Measurements from ENCODE around the gene GPATCH8.
"Not testable (repeated sequence)": the region's sequence is repeated elsewhere in the genome, so short reads cannot be mapped to it uniquely, and the experiment has no call there.

The GPATCH8 gene

DNA sequence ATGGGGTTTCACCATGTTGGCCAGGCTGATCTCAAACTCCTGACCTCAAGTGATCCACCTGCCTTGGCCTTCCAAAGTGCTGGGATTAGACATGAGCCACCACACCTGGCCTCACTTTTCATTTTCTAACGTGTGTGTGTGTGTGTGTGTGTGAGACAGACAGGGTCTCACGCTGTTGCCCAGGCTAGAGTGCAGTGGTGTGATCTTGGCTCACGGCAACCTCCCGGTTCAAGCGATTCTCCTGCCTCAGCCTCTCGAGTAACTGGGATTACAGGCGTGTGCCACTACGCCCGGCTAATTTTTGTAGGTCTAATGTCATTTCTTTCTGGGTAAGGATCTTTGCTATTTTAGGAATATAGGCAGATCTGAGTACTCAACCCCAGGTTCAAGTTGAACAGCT is 109.1 kb downstream of the GPATCH8 start:
- DNase-seq: not testable (repeated sequence)

DNA sequence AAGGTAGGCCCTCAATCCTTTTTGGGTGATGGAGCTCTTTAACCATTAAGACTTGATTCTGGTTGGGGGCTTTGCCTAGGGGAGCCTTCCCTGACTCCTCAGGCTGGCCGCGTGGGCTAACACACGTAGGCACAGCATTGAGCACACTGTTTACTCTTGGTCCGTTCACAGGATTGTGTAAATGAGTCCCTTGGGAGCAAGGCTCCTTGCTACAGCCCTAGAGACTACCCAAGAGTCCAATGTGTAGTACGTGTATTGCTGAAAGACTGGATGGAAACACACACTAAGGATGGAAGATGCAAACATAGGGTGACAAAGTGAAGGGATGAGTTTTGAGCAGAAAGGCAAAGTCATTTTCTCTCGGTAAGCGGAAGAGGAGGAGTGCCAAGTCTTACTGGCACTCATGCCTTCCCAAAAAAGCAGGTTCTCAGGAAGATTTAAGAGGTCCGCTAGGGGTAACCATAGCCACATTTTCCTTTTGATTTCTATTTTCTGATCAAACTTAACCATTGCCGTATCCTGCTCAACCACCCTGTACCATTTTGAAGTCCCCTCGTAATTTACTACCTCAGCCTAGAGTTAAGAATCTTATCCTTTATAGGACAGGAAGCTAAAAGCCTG is 112.8 kb downstream of the GPATCH8 start:
- DNase-seq: no peak

DNA sequence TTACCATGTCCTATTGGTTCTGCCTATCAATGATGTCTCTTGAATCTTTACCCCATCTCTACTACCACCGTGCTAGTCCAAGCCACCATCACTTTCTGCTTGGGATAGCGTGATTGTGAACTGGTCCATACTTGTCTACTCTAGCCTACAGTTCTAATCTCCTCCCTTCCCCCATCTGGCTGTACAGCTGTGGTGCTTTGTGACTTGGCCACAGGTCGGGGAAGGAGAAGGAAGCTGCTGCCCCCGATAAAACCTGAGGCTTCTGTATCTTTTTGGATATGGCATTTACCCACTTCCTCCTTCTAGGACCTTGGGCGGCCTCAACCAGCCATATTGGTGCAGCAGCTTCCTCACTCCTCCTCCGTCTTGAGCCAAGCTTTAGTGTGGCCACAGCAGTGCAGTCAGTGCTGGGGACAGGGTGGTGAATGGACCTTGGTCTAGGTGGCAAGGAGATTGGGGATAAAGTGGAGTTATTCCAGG is 113.4 kb downstream of the GPATCH8 start:
- no peak for DNase-seq

DNA sequence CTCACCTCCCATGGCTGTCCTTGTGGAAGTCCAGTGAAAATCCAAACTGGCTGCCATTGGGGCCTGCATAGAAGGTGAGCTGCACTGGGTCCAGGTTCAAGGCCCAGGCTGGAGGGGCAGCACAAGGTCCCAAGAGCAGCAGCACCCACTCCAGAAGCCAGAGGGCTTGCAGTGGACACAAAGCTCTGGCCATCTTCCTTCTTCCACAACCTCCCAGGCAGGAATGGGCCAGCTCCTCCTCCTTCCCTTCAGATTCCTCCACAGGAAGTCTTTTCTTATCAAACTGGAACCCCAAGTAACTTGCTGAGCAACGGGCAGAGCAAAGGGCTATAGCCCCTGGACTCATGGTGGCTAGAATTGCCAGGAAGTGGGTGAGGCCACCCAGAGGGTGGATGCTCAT is 113.9 kb downstream of the GPATCH8 start, which contains the start of gene ITGA2B:
Gene ITGA2B (minus strand): TSS at position 369 of the 400 bp plus-strand sequence. CDS start 176 bp downstream, at position 193.
- no peak for DNase-seq

DNA sequence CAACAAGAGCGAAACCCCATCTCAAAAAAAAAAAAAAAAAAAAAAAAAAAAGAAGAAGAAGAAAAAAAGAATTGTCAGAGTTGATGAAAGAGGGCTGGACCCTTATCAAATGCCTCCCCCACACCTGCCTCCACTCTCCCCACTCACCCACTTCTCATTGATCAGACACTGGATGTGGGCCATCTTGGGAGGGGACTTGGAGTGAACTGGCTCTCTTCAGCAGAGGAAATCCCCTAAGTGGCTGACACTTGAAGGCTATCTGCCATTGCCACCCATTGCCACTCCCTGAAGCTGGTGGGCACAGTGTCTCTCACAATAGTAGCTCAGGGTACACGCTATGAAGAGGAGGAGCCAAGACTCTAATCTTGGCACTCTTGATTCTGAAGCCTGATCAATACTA is 115.4 kb downstream of the GPATCH8 start:
- no peak for DNase-seq

DNA sequence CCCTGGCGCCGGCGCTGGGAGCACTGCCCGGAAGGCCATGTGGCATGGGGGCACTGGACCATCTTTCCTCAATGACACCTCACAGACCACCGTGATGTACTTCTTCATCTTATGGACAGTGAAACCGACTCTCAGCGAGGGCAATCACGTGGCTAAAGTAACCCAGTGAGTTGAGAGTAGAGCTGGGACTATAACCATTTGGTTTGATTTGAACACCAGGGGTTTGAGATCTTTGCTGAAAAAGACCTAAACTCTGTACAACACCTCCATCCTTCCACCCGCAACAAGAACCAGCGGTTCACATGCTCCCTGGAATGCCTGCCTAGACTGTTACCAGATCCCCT is 117.1 kb downstream of the GPATCH8 start:
- DNase-seq: no peak

DNA sequence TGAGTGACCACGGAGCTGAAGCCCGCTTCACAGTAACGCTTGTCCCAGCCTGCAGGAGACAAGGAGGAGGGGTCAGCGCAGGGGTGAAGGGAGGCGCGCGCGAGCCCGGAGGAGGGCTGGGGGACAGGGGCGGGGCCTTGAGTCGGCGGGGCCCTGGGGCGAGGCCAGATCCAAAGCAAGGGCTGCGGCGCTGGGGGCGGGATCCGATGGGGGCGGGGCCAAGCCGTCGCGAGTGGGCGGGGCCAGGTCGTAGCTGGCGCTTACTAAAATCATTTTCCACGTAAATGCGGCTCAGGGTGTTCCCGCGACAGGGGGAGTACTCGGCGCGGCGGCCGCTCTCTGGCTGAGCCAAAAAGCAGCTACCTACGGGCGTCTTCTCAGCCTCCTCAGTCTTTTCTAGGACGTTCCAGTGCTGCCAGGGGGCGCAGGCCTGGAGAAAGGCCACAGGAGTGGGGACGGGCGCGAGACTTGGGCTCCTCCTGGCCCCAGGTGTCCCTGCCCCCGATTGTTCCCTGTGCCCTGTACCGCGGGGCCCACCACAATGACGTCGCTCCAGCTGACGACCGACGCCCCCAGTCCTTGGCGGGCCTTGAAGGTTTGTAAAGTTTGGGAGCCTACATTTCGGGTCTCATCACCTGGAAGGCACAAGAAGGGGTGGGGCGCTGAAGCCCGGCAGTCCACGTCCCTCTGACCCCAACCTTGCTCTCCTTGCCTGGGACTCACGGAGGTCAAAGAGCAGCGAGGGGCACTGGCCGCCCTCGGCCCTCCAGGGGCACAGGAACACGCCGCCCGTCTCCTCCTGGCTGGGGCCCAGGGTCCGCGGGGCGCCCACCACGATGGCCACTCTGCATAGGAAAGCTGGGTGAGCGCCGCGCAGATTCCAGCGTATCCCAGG is 117.7 kb downstream of the GPATCH8 start:
- DNase-seq: peak; percentile 78

DNA sequence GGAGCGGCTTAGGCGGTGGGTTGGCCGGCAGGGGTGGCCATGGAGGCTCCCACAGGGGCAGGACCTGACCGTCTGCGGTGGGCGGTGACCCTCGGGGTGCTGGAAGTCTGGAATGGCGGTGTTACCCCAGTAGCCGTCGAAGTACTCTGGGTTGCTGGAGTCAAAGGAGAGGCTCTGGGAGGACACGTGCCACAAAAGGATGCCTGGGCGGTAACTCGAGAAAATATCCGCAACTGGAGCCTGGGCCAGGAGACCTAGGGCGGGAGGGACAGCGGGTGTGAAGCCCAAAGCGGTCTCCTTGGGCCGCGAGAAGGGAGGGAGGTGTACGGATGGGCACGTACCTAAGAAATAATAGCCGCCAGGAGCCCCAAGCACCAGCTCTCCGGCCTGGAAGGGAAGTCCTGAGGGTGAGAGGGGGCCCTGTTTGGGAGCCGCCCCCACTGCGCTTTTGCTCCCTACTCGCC is 118.4 kb downstream of the GPATCH8 start:
- DNase-seq: no peak

DNA sequence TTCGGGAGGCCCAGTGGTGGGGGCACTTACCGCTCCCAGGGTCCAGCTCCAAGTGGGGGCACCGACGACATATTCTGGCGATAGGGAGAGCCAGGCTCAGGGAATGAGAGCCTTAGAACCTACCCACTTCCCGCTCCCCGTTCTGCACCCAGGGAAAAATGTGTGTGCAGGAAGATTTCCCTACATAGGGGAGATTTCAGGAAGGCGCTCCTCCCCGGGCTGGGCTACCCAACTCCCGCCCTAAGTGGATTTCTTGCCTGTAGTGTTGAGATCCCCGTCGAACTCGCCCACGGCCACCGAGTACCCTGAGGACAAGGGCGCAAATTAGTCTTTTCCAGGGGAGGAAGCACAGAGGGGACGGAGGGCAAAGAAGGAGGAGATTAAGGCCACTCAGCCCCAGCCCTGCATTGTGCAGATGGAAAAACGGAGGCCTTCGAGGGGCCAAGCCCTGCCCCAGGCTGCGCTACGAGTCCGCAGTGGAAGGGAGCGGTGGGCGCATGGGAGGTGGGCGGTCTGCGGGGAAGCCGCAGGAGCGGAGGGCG is 118.9 kb downstream of the GPATCH8 start:
- DNase-seq: no peak

DNA sequence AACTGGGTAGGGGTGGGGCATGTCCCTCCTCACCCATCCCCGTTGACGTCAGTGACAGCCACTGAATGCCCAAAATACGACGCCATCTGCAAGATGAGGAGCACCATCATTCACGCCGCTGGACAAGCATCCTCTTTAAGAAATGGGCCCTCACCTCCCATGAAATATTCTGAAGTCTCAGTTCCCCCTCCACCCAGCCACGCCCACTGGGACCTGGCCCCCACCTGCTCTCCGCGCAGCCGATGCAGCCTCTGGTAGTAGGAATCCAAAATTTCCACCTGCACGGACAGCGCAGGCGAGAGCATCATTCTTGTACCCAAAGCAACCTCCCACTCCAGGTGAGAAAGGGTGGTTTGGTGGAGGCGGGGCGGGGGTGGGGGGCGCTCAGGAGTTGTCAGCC is 119.3 kb downstream of the GPATCH8 start:
- DNase-seq: no peak

DNA sequence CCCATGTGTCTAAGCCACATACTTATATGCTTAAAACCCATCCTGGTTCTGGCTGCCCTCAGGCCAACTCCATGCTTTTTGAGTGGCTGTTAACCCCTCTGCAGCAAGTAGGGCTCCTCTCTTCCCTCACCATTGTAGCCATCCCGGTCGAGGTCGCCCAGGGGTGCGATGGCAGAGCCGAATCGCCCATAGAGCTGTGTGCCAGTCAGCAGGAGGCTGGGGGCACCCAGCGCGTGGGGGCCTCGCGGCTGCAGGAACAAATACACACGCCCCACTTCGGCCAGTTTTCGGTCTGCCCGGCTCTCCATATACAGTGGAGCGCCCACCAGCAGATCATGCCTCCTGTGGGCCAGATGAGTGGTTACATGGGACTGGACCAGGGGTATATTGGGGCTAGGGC is 119.8 kb downstream of the GPATCH8 start:
- no peak for DNase-seq

DNA sequence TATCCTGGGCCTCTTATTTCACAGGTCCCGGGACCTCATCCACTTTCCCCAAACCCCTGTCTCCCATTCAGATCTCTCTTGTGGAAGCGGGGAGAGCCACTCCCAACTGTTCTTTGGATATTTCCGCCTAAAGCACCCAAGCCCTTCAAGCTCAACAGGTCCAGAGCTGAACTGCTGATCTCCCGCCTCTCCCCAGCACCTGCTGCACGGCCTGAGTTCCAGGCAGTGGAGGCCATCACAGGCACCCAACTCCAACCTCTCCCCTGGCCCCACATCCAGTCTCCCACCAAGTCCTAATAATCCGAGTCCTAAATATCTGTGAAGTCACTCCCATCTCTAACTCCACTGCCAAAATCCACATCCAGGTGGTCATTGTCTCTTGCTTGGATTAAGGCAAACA is 120.3 kb downstream of the GPATCH8 start:
- DNase-seq: no peak

DNA sequence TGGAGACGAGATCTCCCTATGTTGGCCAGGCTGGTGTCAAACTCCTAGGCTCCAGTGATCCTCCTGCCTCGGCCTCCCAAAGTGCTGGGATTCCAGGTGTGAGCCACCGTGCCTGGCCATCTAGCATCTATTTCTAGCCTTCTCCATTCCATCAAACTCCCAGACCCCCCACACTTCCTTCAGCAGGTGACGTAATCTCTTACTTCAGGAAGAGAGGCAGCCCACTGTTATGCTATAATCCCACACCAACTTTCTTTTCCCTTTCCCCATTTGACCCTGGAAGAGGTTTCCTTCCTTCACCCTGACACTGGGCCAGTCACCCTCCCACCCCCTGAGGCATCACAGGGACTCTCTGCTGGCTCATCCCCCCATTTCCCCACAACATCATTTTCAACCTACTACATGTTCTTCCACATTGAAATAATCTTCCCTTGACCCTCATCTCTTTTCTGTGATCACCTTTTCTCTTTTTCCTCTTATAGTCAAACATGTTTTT is 121.3 kb downstream of the GPATCH8 start:
- DNase-seq: no peak

DNA sequence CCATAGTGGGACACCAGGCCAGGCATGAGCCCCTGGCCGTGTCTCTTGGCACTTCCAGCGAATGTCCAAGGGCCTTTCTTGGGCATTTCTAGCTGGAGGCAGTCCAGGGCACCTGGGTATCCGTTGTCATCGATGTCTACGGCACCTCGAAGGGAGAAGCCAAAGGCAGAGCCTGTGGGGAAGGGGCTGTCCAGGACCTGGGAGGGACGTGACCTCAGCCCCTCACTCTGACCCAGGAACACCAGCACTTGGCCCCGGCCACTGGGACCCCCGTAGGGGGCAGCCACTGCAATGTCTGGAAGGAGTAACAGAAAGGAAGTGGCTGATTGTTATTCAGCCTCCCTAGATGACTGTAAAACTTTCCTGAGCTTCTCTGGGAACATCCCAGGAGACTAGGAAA is 122.4 kb downstream of the GPATCH8 start:
- no peak for DNase-seq

DNA sequence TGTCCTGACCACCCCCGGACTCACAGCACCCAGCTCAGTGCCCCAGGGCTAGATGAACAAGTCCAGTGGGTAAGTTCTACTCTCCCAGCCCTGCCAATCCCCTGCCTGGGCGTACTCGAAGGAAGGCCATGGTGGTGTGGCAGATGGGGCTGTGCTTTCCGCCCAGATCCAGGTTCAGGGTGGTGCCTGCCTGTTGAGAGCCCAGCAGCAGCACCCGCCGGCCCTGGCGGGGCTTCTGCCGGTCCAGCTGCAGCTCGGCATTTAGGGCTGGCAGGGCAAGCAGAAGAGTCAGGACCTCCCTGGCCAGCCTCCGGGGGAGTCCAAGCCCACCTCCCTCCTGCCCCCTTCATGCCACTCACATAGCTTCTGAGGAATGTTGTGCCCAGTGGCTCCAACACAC is 123.3 kb downstream of the GPATCH8 start:
- DNase-seq: no peak

DNA sequence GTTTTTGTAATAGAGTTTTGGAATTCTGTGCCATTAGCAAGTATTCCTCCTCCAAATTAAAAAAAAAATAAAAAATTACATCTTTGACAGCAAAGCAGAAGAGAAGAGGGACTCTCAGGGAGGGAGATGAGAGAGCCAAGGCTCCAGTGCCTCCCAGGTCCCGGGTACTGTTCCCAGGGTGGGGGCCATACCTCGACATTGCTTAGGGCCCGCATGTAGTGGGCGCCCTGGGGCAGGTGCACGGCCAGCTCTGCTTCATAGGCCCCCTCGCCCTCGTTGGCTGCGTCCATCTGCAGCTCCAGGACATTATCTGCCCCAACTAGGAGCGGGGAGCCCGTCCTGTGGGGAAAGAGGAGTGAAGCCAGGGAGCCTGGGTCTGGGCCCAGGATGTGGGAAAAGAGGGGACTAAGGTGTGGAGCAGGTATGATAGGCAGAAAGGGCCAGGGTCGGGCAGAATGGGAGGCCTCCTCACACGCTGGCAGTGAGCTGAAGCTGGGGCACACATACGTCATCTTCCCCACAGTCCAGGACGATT is 125.0 kb downstream of the GPATCH8 start:
- DNase-seq: no peak

DNA sequence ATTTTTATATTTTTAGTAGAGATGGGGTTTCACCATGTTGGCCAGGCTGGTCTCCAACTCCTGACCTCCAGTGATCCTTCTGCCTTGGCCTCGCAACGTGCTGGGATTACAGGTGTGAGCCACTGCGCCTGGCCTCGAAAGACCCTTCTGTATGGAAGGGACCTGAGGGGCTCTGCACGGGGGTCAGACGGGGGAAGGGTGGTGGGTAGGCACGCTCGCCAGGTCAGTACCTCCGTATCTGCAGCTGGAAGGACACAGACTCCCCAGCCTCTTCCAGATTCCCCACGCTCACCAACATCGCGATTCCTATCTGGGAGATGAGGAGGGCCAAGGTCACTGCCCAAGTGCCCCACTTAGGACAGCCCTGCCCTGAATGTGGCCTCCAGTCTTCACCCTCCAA is 126.4 kb downstream of the GPATCH8 start:
- no peak for DNase-seq

DNA sequence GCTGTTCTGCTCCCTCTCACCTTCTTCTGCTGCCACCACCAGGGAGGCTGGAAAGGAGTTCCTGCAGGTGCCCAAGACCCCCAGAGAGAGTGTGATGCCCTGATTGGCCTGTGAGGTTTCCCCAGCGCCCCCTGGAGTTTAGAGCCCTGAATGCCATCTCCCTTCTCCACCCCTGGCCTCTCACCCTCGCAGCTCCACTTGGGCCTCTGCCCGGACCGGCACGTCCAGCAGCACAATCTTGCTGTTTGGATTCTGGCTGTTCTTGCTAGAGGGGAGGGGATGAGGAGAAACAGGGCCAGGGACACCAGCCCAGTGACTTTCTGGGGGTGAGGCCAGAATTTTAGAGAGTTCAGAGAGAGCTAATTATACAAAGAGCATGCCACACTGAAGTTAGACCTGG is 127.1 kb downstream of the GPATCH8 start:
- DNase-seq: no peak

DNA sequence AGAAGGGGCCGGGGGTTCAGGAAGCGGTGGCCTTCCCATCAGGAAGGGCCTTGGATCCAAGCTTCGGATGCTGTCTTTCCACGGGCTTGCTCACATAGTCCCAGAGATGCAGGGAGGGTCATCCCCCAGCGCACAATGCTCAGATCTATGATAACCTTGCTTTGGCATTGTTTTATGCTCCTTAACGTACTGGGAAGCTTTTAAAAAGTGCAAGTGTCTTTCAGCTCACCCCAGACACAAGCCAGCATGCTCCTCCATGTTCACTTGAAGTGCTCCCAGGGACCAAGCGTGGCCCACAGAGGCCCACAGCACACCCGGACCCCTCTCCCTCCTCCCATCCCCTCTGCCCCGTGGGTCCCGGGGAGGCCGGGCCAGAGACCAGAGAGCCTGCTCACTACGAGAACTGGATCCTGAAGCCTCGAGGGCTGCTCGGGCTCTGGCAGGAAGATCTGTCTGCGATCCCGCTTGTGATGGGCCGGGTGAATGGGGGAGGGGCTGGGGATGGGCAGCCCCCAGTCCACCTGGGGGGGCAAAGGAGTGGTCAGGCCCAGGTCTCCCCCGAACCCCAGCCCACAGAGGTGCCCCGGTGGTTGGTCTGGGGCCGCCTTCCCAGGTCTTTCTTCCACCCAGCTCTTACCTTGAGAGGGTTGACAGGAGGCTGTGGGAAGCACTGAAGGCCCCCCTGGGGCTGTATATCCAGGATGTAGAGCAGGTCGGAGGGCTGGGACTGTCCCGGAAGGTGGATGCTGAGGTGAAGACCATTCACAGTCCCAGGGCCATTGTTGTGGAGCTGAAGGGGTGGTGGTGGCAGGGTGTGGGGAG is 127.8 kb downstream of the GPATCH8 start:
- no peak for DNase-seq

DNA sequence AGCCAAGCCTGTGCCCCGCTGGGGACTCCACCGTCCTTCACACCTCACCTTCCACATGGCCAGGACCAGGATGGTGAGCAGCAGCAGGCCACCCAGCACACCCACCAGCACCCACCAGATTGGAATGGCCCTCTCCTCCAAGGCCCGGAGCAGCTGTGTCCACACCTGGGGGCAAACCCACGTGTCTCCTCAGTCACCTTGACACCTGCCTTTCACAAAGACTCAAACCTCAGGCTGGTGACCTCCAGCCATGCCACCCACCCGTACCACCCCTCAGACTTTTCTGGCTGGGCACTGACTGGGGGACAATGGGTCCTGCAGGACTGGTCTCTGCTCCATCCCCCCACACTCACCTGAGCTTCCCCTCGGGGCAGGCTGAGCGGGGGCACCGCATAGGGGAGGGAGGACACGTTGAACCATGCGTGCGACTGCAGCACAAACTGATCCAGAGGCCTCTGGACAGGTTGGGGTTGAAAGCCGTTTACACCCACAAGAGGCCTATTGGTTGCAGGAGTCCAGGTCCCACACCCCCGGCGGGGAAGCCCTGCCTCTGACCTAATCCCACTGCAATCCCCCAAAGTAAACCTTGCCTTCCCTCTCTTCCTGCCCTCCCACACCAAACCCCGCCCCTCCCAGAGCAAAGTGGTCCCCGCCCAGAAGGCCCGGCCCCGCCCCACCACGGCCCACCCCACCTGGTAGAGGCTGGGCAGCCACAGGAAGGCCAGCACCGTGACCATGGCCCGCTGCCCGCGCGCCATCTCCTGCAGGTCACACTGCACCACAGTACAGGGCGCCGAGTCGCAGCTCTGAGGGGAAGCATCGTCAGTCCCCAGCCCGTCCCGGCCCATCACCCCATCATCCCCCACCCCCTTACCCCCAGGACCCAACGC is 128.7 kb downstream of the GPATCH8 start:
- no peak for DNase-seq

DNA sequence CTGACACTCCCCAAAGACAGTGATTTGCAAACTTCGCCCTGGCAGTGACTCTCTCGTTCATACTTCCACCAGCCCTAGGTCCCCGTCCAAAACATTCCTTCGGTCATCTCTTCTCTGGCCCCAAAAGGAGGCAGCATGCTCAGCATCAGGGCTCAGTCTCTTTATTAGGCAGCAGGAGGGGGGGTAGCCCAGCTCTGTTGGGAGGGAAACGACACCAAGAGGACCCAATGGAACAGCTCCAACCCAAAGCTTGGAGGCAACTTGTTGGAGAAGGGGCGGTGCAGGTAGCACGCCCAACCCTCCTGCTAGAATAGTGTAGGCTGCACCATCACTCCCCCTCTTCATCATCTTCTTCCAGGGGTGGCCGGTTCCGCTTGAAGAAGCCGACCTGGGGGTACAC is 131.2 kb downstream of the GPATCH8 start:
- no peak for DNase-seq

All from NCI-H345 (cell line).